Vagina (tissue), 2 donors: ENCODE data around the gene HIVEP2. TPM values are rescaled to one million over a fixed set of nuclear protein-coding genes. Genes with fewer than 3 reads are reported as not detected.

Experiments
- DNase-seq, 2 donors: peaks; one replicate each; pipeline ENCODE4 v3.0.0-alpha.2; 2017; ENCODE audit errors: extremely low spot score in 2 of 2
- H3K27ac ChIP-seq: fragments of 200-600 bp; sonication (generic); one replicate; pipeline ENCODE4 v1.5.1; 2019
- H3K27me3 ChIP-seq: fragments of 200-600 bp; sonication (generic); one replicate; pipeline ENCODE4 v1.5.1; 2019
- H3K36me3 ChIP-seq, 2 donors: fragments of 200-600 bp; sonication (generic); one replicate each; pipeline ENCODE4 v1.5.1; 2017 to 2019
- H3K4me1 ChIP-seq: fragments of 200-600 bp; sonication (generic); one replicate; pipeline ENCODE4 v1.5.1; 2019
- H3K4me3 ChIP-seq, 2 donors: fragments of 200-600 bp; sonication (generic); 1 replicate in 1 of 2; 2 replicates in 1 of 2; pipeline ENCODE4 v1.5.1; 2016 to 2019
- H3K9me3 ChIP-seq: fragments of 200-600 bp; sonication (generic); one replicate; pipeline ENCODE4 v1.5.1; 2019
- CTCF ChIP-seq, 3 experiments: fragments of 450-650 bp in 2 of 3; fragments of 200-600 bp in 1 of 3; sonication (generic) in 1 of 3; IDR thresholded peaks; one replicate each; pipeline ENCODE4 v1.5.1; 2017 to 2019; ENCODE audit warnings: antibody characterized with exemption in 3 of 3, mild to moderate bottlenecking in 2 of 3, moderate library complexity in 2 of 3
- POLR2A ChIP-seq, 2 donors: fragments of 450-650 bp; IDR thresholded peaks; one replicate each; pipeline ENCODE4 v1.6.1; 2017; ENCODE audit warnings: antibody characterized with exemption in 2 of 2, mild to moderate bottlenecking in 2 of 2, moderate library complexity in 2 of 2
- POLR2AphosphoS5 ChIP-seq, 2 donors: sonication (generic); formaldehyde crosslinking; IDR thresholded peaks; one replicate each; pipeline ENCODE4 v1.9.0; 2017; ENCODE audit warnings: antibody characterized with exemption in 2 of 2, mild to moderate bottlenecking in 2 of 2, low read depth in 1 of 2; ENCODE audit not compliant: insufficient read depth in 1 of 2
- intact Hi-C: fragments of 100-400 bp; cut with DNase I; formaldehyde crosslinking; loops from one replicate; pipeline ENCODE4 v1.15.1; 2023
- total RNA-seq: library from RNA; depleted of rRNA; stranded (reverse); fragments of >200 nt; gene quantifications from one replicate; pipeline ENCODE4 v1.2.3, GENCODE V29; 2016

HIVEP2 gene
- total RNA-seq, 1 donor from 2014 or later = 24.6 TPM

- no peak for DNase-seq
- Histone ChIP-seq H3K27ac (no peak overlapping the region), H3K36me3 (no peaks in the 10 kb centered on the region), H3K27me3 (no peaks in the 10 kb centered on the region), H3K4me1 (peaks cover 15% of the 10 kb centered on the region), H3K9me3 (no peaks in the 10 kb centered on the region), H3K4me3 (no peak overlapping the region)
- intact Hi-C loops = no loop called here
- no peak for TF ChIP-seq POLR2AphosphoS5 (IDR thresholded peaks at IDR 0.05; ENCODE audit: insufficient read depth in 1 of 2, low read depth in 1 of 2)
- TF ChIP-seq CTCF (IDR thresholded peaks at IDR 0.05) = no peak
- TF ChIP-seq POLR2A (IDR thresholded peaks at IDR 0.05) = no peak
These were observed 9.1 kb downstream of the HIVEP2 start for GRCh38 chr6:142935553-142936517.

- no peak for DNase-seq
- H3K36me3 ChIP-seq = no peaks in the 10 kb centered on the region
- no peaks in the 10 kb centered on the region for H3K9me3 ChIP-seq
- TF ChIP-seq POLR2A (IDR thresholded peaks at IDR 0.05) (no peak), POLR2AphosphoS5 (IDR thresholded peaks at IDR 0.05; ENCODE audit: insufficient read depth in 1 of 2, low read depth in 1 of 2) (no peak), CTCF (IDR thresholded peaks at IDR 0.05) (no peak)
- peaks cover 15% of the 10 kb centered on the region for H3K4me1 ChIP-seq
- no peak overlapping the region for H3K4me3 ChIP-seq
- intact Hi-C loops = no loop called here
- H3K27me3 ChIP-seq = no peaks in the 10 kb centered on the region
- no peak overlapping the region for H3K27ac ChIP-seq
These were observed 10.4 kb downstream of the HIVEP2 start for GRCh38 chr6:142934599-142934998.

- Histone ChIP-seq H3K27ac (no peak overlapping the region), H3K4me1 (peaks cover 15% of the 10 kb centered on the region), H3K27me3 (no peaks in the 10 kb centered on the region), H3K36me3 (no peaks in the 10 kb centered on the region), H3K4me3 (no peak overlapping the region), H3K9me3 (no peaks in the 10 kb centered on the region)
- intact Hi-C loops = no loop called here
- DNase-seq = no peak
- no peak for TF ChIP-seq POLR2A (IDR thresholded peaks at IDR 0.05)
- TF ChIP-seq CTCF (IDR thresholded peaks at IDR 0.05) = no peak
- TF ChIP-seq POLR2AphosphoS5 (IDR thresholded peaks at IDR 0.05; ENCODE audit: insufficient read depth in 1 of 2, low read depth in 1 of 2) = no peak
These were observed 10.9 kb downstream of the HIVEP2 start for GRCh38 chr6:142934106-142934505.

- peaks cover 12% of the 10 kb centered on the region for H3K4me1 ChIP-seq
- intact Hi-C loops = no loop called here
- TF ChIP-seq POLR2A (IDR thresholded peaks at IDR 0.05) (no peak), CTCF (IDR thresholded peaks at IDR 0.05) (no peak), POLR2AphosphoS5 (IDR thresholded peaks at IDR 0.05; ENCODE audit: insufficient read depth in 1 of 2, low read depth in 1 of 2) (no peak)
- no peaks in the 10 kb centered on the region for H3K9me3 ChIP-seq
- DNase-seq = no peak
- H3K36me3 ChIP-seq = no peaks in the 10 kb centered on the region
- no peak overlapping the region for H3K27ac ChIP-seq
- no peak overlapping the region for H3K4me3 ChIP-seq
- H3K27me3 ChIP-seq = no peaks in the 10 kb centered on the region
These were observed 11.3 kb downstream of the HIVEP2 start for GRCh38 chr6:142933701-142934100.

- Histone ChIP-seq H3K27ac (no peak overlapping the region), H3K4me3 (no peak overlapping the region), H3K9me3 (no peaks in the 10 kb centered on the region), H3K36me3 (no peaks in the 10 kb centered on the region), H3K4me1 (peaks cover 11% of the 10 kb centered on the region), H3K27me3 (no peaks in the 10 kb centered on the region)
- TF ChIP-seq POLR2A (IDR thresholded peaks at IDR 0.05) (no peak), CTCF (IDR thresholded peaks at IDR 0.05) (no peak), POLR2AphosphoS5 (IDR thresholded peaks at IDR 0.05; ENCODE audit: insufficient read depth in 1 of 2, low read depth in 1 of 2) (no peak)
- no peak for DNase-seq
- intact Hi-C loops = no loop called here
These were observed 12.1 kb downstream of the HIVEP2 start for GRCh38 chr6:142932889-142933288.
